Lung (tissue), 12 donors: Measurements from ENCODE around the gene SERPINB2. TPM values are rescaled to one million over a fixed set of nuclear protein-coding genes. Genes with fewer than 3 reads are reported as not detected.

Experiments used
- ATAC-seq: fragments of 200-7000 bp; cut with Tn5 transposase; one replicate; pipeline ENCODE4 v1.9.1; 2020; ENCODE audit warnings: moderate number of reproducible peaks; ENCODE audit not compliant: insufficient read depth, low FRiP score
- DNase-seq, 3 donors: peaks; one replicate each; pipeline ENCODE4 v3.0.0-alpha.2; 2013 to 2017
- H3K27ac ChIP-seq, 2 donors: one replicate each; pipeline ENCODE4 v1.5.1; 2013; ENCODE audit warnings: mild to moderate bottlenecking in 2 of 2, moderate library complexity in 2 of 2, control low read depth in 1 of 2, inconsistent platforms in 1 of 2, low read depth in 1 of 2, low read length in 1 of 2
- H3K27me3 ChIP-seq, 3 donors: one replicate each; pipeline ENCODE4 v1.5.1; 2013; ENCODE audit warnings: low read length in 2 of 3; ENCODE audit not compliant: control insufficient read depth in 3 of 3, insufficient read depth in 3 of 3
- H3K36me3 ChIP-seq, 4 donors: one replicate each; pipeline ENCODE4 v1.5.1; 2013; ENCODE audit warnings: low read length in 4 of 4, mild to moderate bottlenecking in 1 of 4, moderate library complexity in 1 of 4; ENCODE audit not compliant: control insufficient read depth in 4 of 4, insufficient read depth in 4 of 4
- H3K4me1 ChIP-seq, 5 donors: one replicate each; pipeline ENCODE4 v1.5.1; 2013; ENCODE audit warnings: low read length in 5 of 5, mild to moderate bottlenecking in 2 of 5, moderate library complexity in 1 of 5; ENCODE audit not compliant: control insufficient read depth in 5 of 5, insufficient read depth in 5 of 5
- H3K4me3 ChIP-seq: one replicate; pipeline ENCODE4 v1.5.1; 2013; ENCODE audit warnings: mild to moderate bottlenecking, control low read depth, moderate library complexity
- H3K9ac ChIP-seq, 2 donors: one replicate each; pipeline ENCODE4 v1.5.1; 2013; ENCODE audit warnings: low read length in 2 of 2, control low read depth in 1 of 2; ENCODE audit not compliant: insufficient read depth in 1 of 2
- H3K9me3 ChIP-seq, 4 donors: one replicate each; pipeline ENCODE4 v1.5.1; 2013; ENCODE audit warnings: low read length in 3 of 4, mild to moderate bottlenecking in 1 of 4, moderate library complexity in 1 of 4; ENCODE audit not compliant: control insufficient read depth in 4 of 4, insufficient read depth in 3 of 4
- CTCF ChIP-seq: IDR thresholded peaks from 2 replicates; pipeline ENCODE4 v1.5.1; 2012; ENCODE audit warnings: mild to moderate bottlenecking; ENCODE audit errors: control extremely low read depth, extremely low read depth
- WGBS, 2 donors: extraction: QIAGEN DNeasy Blood & Tissue Kit; methylation state at CpG; one replicate each; pipeline ENCODE4 v1.1.7; 2013; 5-methylcytosine and 5-hydroxymethylcytosine counted together
- polyA plus RNA-seq, 2 donors: library from polyadenylated mRNA; stranded (reverse); fragments of 200-250 nt; gene quantifications; one replicate each; pipeline ENCODE4 v1.2.1, GENCODE V29; 2013
- total RNA-seq, 2 donors: library from RNA; depleted of rRNA in 1 of 2; stranded (reverse); fragments of >200 nt in 1 of 2; gene quantifications; one replicate each; pipeline ENCODE4 v1.2.1, GENCODE V29; 2014 to 2021
- donor health status: control.
- donor health status: control.
- donor health status: Bipolar disorder and iron deficiency.
- donor health status: healthy.
- donor health status: DM: yes; HTN: yes; CAD: no.

Gene SERPINB2
- total and polyA plus RNA-seq, 4 donors: 1.3 to 14.5 (median 2.8) TPM

GRCh38 chr18:63890950-63891304 lies 3.4 kb downstream of the SERPINB2 start:
- 72 to 74% methylated on average over 5 of the region's 5 CpGs for WGBS, 2 donors
- H3K9ac ChIP-seq: no peak overlapping the region
- no peaks in the 10 kb centered on the region for H3K27me3 ChIP-seq
- H3K4me3 ChIP-seq: no peak overlapping the region
- no peak overlapping the region for H3K27ac ChIP-seq
- peak in 2 of 3 donors; percentile 17 to 21 for DNase-seq
- no peaks in the 10 kb centered on the region for H3K9me3 ChIP-seq
- no peaks in the 10 kb centered on the region for H3K36me3 ChIP-seq
- TF ChIP-seq CTCF: no peak
- no peak for ATAC-seq
- peaks cover 0 to 1% (median 0%) of the 10 kb centered on the region in 5 donors for H3K4me1 ChIP-seq

- ATAC-seq (no peak), DNase-seq (no peak)
- no peak overlapping the region for H3K27ac ChIP-seq
- H3K9me3 ChIP-seq: no peaks in the 10 kb centered on the region
- no peak overlapping the region for H3K9ac ChIP-seq
- H3K4me1 ChIP-seq: peaks cover 0 to 1% (median 0%) of the 10 kb centered on the region in 5 donors
- no peak for TF ChIP-seq CTCF
- H3K36me3 ChIP-seq: no peaks in the 10 kb centered on the region
- no peak overlapping the region for H3K4me3 ChIP-seq
- no peaks in the 10 kb centered on the region for H3K27me3 ChIP-seq
- 53 to 75% methylated on average over 4 of the region's 4 CpGs for WGBS, 2 donors
Measured at GRCh38 chr18:63892566-63892965, 5.1 kb downstream of the SERPINB2 start.

GRCh38 chr18:63894106-63894772 lies 6.7 kb downstream of the SERPINB2 start:
- H3K4me1 ChIP-seq: peaks cover 0 to 1% (median 0%) of the 10 kb centered on the region in 5 donors
- DNase-seq (no peak), ATAC-seq (no peak)
- no peak overlapping the region for H3K4me3 ChIP-seq
- 48 to 63% methylated on average over 6 of the region's 6 CpGs for WGBS, 2 donors
- no peaks in the 10 kb centered on the region for H3K27me3 ChIP-seq
- H3K9ac ChIP-seq: no peak overlapping the region
- no peak overlapping the region for H3K27ac ChIP-seq
- TF ChIP-seq CTCF: no peak
- H3K9me3 ChIP-seq: no peaks in the 10 kb centered on the region
- no peaks in the 10 kb centered on the region for H3K36me3 ChIP-seq

- DNase-seq (no peak), ATAC-seq (no peak)
- Histone ChIP-seq H3K4me3 (no peak overlapping the region), H3K36me3 (no peaks in the 10 kb centered on the region), H3K9ac (no peak overlapping the region), H3K27me3 (no peaks in the 10 kb centered on the region), H3K4me1 (peaks cover 0 to 1% (median 0%) of the 10 kb centered on the region in 5 donors), H3K27ac (no peak overlapping the region), H3K9me3 (no peaks in the 10 kb centered on the region)
- WGBS, 2 donors: 32 to 56% methylated on average over 6 of the region's 6 CpGs
- TF ChIP-seq CTCF: no peak
Measured at GRCh38 chr18:63895190-63895589, 7.7 kb downstream of the SERPINB2 start.
